Spinal cord (tissue), 10 donors: ENCODE measurements around the gene HKDC1. TPM values are rescaled to one million over a fixed set of nuclear protein-coding genes. Genes with fewer than 3 reads are reported as not detected.

ENCODE experiments used
- DNase-seq, 6 donors: peaks; one replicate each; pipeline versions ENCODE4 v3.0.0 to v3.0.0-alpha.2; 2013 to 2015; ENCODE audit warnings: low spot score in 6 of 6, low read depth in 4 of 6
- H3K27ac ChIP-seq: one replicate; pipeline ENCODE4 v1.5.1; 2013; ENCODE audit warnings: low read depth, low read length, control low read depth
- H3K27me3 ChIP-seq: one replicate; pipeline ENCODE4 v1.6.1; 2013; ENCODE audit warnings: low read length; ENCODE audit not compliant: control insufficient read depth, insufficient read depth
- H3K36me3 ChIP-seq: one replicate; pipeline ENCODE4 v1.6.1; 2013; ENCODE audit warnings: low read length; ENCODE audit not compliant: control insufficient read depth, insufficient read depth
- H3K4me1 ChIP-seq: one replicate; pipeline ENCODE4 v1.6.1; 2013; ENCODE audit warnings: low read length; ENCODE audit not compliant: control insufficient read depth, insufficient read depth
- H3K4me3 ChIP-seq: one replicate; pipeline ENCODE4 v1.5.1; 2013; ENCODE audit warnings: low read depth, low read length, control low read depth
- H3K9me3 ChIP-seq: one replicate; pipeline ENCODE4 v1.6.1; 2013; ENCODE audit warnings: low read length; ENCODE audit not compliant: control insufficient read depth, insufficient read depth
- WGBS: methylation state at CpG from one replicate; pipeline ENCODE4 v1.1.5; 2013; ENCODE audit warnings: missing lambda C conversion rate; ENCODE audit not compliant: insufficient coverage; 5-methylcytosine and 5-hydroxymethylcytosine counted together
- polyA plus RNA-seq, 2 donors: library from polyadenylated mRNA; unstranded; fragments of 120-200 nt; gene quantifications; one replicate each; pipeline ENCODE4 v1.2.1, GENCODE V29; 2013; ENCODE audit not compliant: insufficient read length in 2 of 2
- total RNA-seq, 2 donors: library from RNA; depleted of rRNA in 1 of 2; stranded (reverse); fragments of 120-200 nt in 1 of 2; fragments of >200 nt in 1 of 2; gene quantifications; one replicate each; pipeline versions ENCODE4 v1.2.3 to v1.2.4, GENCODE V29; 2013 to 2014
- donor health status: healthy.

Gene HKDC1
- total and polyA plus RNA-seq, 4 donors: 0.89 to 2.2 (median 1.7) TPM

- Histone ChIP-seq H3K9me3 (no peaks in the 10 kb centered on the region), H3K4me3 (no peak overlapping the region), H3K4me1 (peaks cover 3% of the 10 kb centered on the region), H3K27me3 (peaks cover 3% of the 10 kb centered on the region), H3K27ac (no peak overlapping the region), H3K36me3 (no peaks in the 10 kb centered on the region)
- no peak for DNase-seq
- 83% methylated on average over 12 of the region's 14 CpGs for WGBS
Measured at GRCh38 chr10:69226919-69227450, 6.9 kb downstream of the HKDC1 start.

- H3K27me3 ChIP-seq: peaks cover 4% of the 10 kb centered on the region
- H3K4me3 ChIP-seq: no peak overlapping the region
- no peaks in the 10 kb centered on the region for H3K36me3 ChIP-seq
- H3K9me3 ChIP-seq: no peaks in the 10 kb centered on the region
- no peak for DNase-seq
- H3K4me1 ChIP-seq: peaks cover 3% of the 10 kb centered on the region
- H3K27ac ChIP-seq: no peak overlapping the region
- 91% methylated on average over 2 of the region's 2 CpGs for WGBS
Measured at GRCh38 chr10:69228151-69228550, 8.0 kb downstream of the HKDC1 start.

GRCh38 chr10:69229616-69229916, 9.4 kb downstream of the HKDC1 start:
- H3K4me1 ChIP-seq: peaks cover 6% of the 10 kb centered on the region
- no peak overlapping the region for H3K4me3 ChIP-seq
- H3K27ac ChIP-seq: no peak overlapping the region
- H3K9me3 ChIP-seq: no peaks in the 10 kb centered on the region
- DNase-seq: no peak
- WGBS: 78% methylated on average over 5 of the region's 8 CpGs
- H3K27me3 ChIP-seq: peaks cover 4% of the 10 kb centered on the region
- no peaks in the 10 kb centered on the region for H3K36me3 ChIP-seq

GRCh38 chr10:69230128-69230527, 10.0 kb downstream of the HKDC1 start:
- Histone ChIP-seq H3K27ac (no peak overlapping the region), H3K27me3 (peaks cover 4% of the 10 kb centered on the region), H3K36me3 (no peaks in the 10 kb centered on the region), H3K4me3 (no peak overlapping the region), H3K4me1 (peaks cover 6% of the 10 kb centered on the region), H3K9me3 (no peaks in the 10 kb centered on the region)
- WGBS: 85% methylated on average over 1 of the region's 5 CpGs
- no peak for DNase-seq

DNA sequence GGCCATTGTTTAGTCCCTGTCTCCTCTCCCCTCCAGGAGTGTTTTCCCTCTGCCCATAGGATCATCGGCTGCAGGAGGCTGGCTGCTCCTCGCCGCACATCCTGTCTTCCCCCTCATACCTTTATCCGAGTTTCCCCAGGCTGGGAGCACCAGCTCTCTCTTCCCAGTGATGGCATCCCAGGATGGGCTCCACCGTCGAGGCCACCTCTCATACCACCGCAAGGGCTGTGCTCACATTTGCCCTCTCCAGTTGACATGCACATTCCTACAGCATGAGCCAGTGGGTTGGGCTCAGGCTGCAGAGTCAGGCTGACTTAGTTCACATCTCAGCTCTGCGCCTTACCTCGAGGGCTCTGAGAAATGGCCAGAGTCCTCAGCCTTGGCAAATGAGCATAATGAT, 12.1 kb downstream of the HKDC1 start:
- peaks cover 4% of the 10 kb centered on the region for H3K4me1 ChIP-seq
- no peak overlapping the region for H3K4me3 ChIP-seq
- 86% methylated on average over 9 of the region's 9 CpGs for WGBS
- peaks cover 4% of the 10 kb centered on the region for H3K27me3 ChIP-seq
- H3K36me3 ChIP-seq: no peaks in the 10 kb centered on the region
- no peak overlapping the region for H3K27ac ChIP-seq
- H3K9me3 ChIP-seq: no peaks in the 10 kb centered on the region
- DNase-seq: no peak

DNA sequence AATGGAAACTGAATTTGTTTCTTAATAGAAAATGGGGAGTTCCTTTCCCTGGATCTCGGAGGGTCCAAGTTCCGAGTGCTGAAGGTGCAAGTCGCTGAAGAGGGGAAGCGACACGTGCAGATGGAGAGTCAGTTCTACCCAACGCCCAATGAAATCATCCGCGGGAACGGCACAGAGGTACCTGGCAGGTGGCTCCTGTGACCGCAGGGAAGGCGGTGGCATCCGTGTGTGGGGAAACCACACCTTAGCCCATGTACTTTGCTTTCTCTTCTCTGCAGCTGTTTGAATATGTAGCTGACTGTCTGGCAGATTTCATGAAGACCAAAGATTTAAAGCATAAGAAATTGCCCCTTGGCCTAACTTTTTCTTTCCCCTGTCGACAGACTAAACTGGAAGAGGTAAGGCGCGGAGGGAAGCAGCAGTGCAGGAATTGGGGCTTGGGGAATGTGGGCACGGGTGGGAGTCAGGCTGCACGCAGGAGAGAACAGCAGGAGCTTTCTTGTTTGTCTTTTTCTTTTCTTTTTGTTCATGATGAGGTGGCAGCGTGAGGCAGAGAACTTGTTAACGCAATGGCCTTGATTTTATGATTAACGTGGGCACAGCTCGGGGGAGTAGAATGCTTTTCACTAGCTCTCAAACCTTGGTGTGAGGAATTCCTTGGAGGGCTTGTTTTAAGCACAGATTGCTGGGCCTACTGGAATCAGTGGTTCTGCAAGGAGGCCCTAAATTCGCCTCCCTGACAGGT, 12.8 kb downstream of the HKDC1 start:
- no peak overlapping the region for H3K27ac ChIP-seq
- peaks cover 2% of the 10 kb centered on the region for H3K27me3 ChIP-seq
- H3K36me3 ChIP-seq: no peaks in the 10 kb centered on the region
- peak in 2 of 6 donors; percentile 47 to 55 for DNase-seq
- H3K4me1 ChIP-seq: peaks cover 7% of the 10 kb centered on the region
- 53% methylated on average over 17 of the region's 22 CpGs for WGBS
- no peak overlapping the region for H3K4me3 ChIP-seq
- H3K9me3 ChIP-seq: no peaks in the 10 kb centered on the region

GRCh38 chr10:69234447-69234846, 14.3 kb downstream of the HKDC1 start:
- H3K4me1 ChIP-seq: peaks cover 7% of the 10 kb centered on the region
- peaks cover 2% of the 10 kb centered on the region for H3K27me3 ChIP-seq
- no peak overlapping the region for H3K27ac ChIP-seq
- no peaks in the 10 kb centered on the region for H3K36me3 ChIP-seq
- H3K9me3 ChIP-seq: no peaks in the 10 kb centered on the region
- no peak overlapping the region for H3K4me3 ChIP-seq
- no peak for DNase-seq
- WGBS: 75% methylated on average over 1 of the region's 3 CpGs

GRCh38 chr10:69237528-69238159, 17.5 kb downstream of the HKDC1 start:
- Histone ChIP-seq H3K27ac (no peak overlapping the region), H3K9me3 (no peaks in the 10 kb centered on the region), H3K4me1 (peaks cover 7% of the 10 kb centered on the region), H3K36me3 (no peaks in the 10 kb centered on the region), H3K4me3 (no peak overlapping the region), H3K27me3 (peaks cover 4% of the 10 kb centered on the region)
- DNase-seq: peak; percentile 72 to 97 (median 86)
- whole genome bisulfite sequencing: 39% methylated on average over 3 of the region's 17 CpGs

DNA sequence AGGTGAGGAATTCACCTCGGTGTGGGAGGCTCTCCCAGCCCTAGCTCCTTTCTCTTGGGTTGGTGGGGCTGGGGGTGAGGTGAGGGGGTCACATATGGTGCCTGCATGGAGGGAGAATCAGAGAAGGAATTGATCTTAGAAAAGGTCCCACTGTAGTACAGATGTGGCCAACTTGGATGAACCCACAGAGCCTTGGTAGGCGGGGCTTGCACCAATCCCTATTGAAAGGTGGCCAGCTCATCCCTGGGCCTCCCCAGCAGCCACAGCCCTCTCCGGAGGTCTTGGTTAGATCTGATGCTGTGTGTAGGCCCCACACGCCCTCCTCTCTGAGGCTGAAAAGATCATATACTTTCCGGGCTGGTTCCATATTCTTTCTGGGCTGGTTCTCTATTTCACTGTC, 19.0 kb downstream of the HKDC1 start:
- no peak overlapping the region for H3K27ac ChIP-seq
- H3K36me3 ChIP-seq: no peaks in the 10 kb centered on the region
- DNase-seq: no peak
- no peak overlapping the region for H3K4me3 ChIP-seq
- 88% methylated on average over 4 of the region's 5 CpGs for WGBS
- H3K27me3 ChIP-seq: peaks cover 4% of the 10 kb centered on the region
- H3K9me3 ChIP-seq: no peaks in the 10 kb centered on the region
- H3K4me1 ChIP-seq: peaks cover 11% of the 10 kb centered on the region
